HG03060 (cell line): Measurements from ENCODE around the gene ENGASE.

Experiments
- ATAC-seq: cut with Tn5 transposase; IDR thresholded peaks from one replicate; pipeline ENCODE4 v1.9.1; 2021; ENCODE audit warnings: low read depth, moderate number of reproducible peaks; ENCODE audit not compliant: unreplicated experiment

The ENGASE gene

GRCh38 chr17:79111097-79111496 is 36.5 kb downstream of the ENGASE start:
- ATAC-seq, result no peak

- ATAC-seq, result no peak
Measured at GRCh38 chr17:79112471-79112870, 37.8 kb downstream of the ENGASE start.

GRCh38 chr17:79113699-79114457 is 39.3 kb downstream of the ENGASE start:
- ATAC-seq, result no peak

GRCh38 chr17:79114458-79115301 is 40.1 kb downstream of the ENGASE start:
- ATAC-seq, result no peak

GRCh38 chr17:79115487-79115886 is 40.9 kb downstream of the ENGASE start:
- no peak for ATAC-seq

GRCh38 chr17:79116575-79117368 is 42.1 kb downstream of the ENGASE start:
- ATAC-seq, result no peak

GRCh38 chr17:79117905-79118487 is 43.4 kb downstream of the ENGASE start:
- no peak for ATAC-seq

- no peak for ATAC-seq
Measured at GRCh38 chr17:79118924-79119323, 44.3 kb downstream of the ENGASE start.

- ATAC-seq, result no peak
Measured at GRCh38 chr17:79120259-79120658, 45.6 kb downstream of the ENGASE start.

- ATAC-seq, result no peak
Measured at GRCh38 chr17:79123988-79124387, 49.4 kb downstream of the ENGASE start.

- ATAC-seq, result no peak
Measured at GRCh38 chr17:79124513-79125209, 50.0 kb downstream of the ENGASE start.

GRCh38 chr17:79125503-79125902 is 50.9 kb downstream of the ENGASE start:
- no peak for ATAC-seq

GRCh38 chr17:79126139-79126538 is 51.5 kb downstream of the ENGASE start:
- no peak for ATAC-seq

- ATAC-seq, result no peak
Measured at GRCh38 chr17:79127534-79128135, 53.0 kb downstream of the ENGASE start.

- ATAC-seq, result no peak
Measured at GRCh38 chr17:79129523-79129922, 54.9 kb downstream of the ENGASE start.

GRCh38 chr17:79130536-79131273 is 56.1 kb downstream of the ENGASE start:
- ATAC-seq, result no peak

GRCh38 chr17:79131274-79131635 is 56.6 kb downstream of the ENGASE start:
- ATAC-seq, result no peak

GRCh38 chr17:79131701-79132100 is 57.1 kb downstream of the ENGASE start:
- ATAC-seq, result no peak
